Cardiac muscle cell (in vitro differentiated cells and primary cell): ENCODE measurements around the gene DSG1. TPM values are rescaled to one million over a fixed set of nuclear protein-coding genes. Genes with fewer than 3 reads are reported as not detected.

Experiments used
- DNase-seq, 2 donors: peaks; one replicate each; pipeline versions ENCODE4 v3.0.0 to v3.0.0-alpha.2; 2010 to 2017; ENCODE audit warnings: low read depth in 1 of 2, low spot score in 1 of 2
- H3K27ac ChIP-seq: fragments of 200-600 bp; sonication (generic); 2 replicates; pipeline ENCODE4 v1.5.1; 2016
- H3K27me3 ChIP-seq: fragments of 200-600 bp; sonication (generic); 2 replicates; pipeline ENCODE4 v1.6.0; 2016; ENCODE audit warnings: control low read depth
- H3K36me3 ChIP-seq: fragments of 200-600 bp; sonication (generic); 2 replicates; pipeline ENCODE4 v1.5.1; 2016; ENCODE audit warnings: control low read depth
- H3K4me1 ChIP-seq: fragments of 200-600 bp; sonication (generic); 2 replicates; pipeline ENCODE4 v1.8.1; 2017; ENCODE audit warnings: low read depth, mild to moderate bottlenecking, mixed run types
- H3K4me3 ChIP-seq: fragments of 200-600 bp; sonication (generic); 2 replicates; pipeline ENCODE4 v1.5.1; 2016; ENCODE audit warnings: mild to moderate bottlenecking
- H3K9me3 ChIP-seq: fragments of 200-600 bp; sonication (generic); 2 replicates; pipeline ENCODE4 v1.5.1; 2017; ENCODE audit warnings: low read depth, mild to moderate bottlenecking, control low read depth
- polyA plus RNA-seq: library from polyadenylated mRNA; unstranded; fragments of >200 nt; fragmentation: Nextera tagmentation; extraction: Ambion mirVana; gene quantifications from 2 replicates; pipeline ENCODE4 v1.2.1, GENCODE V29; 2016
- total RNA-seq: library from RNA; depleted of rRNA; stranded (reverse); fragments of >200 nt; gene quantifications from 2 replicates; pipeline ENCODE4 v1.2.3, GENCODE V29; 2016
- TF ChIP-seq, protein P1 (sequence below): IDR thresholded peaks from 2 replicates; pipeline ENCODE4 v1.5.1; 2012; ENCODE audit warnings: low read depth, mild to moderate bottlenecking, low read length

Gene DSG1
- total RNA-seq (not detected in 2 replicates), polyA plus RNA-seq (not detected in 2 replicates)

DNA sequence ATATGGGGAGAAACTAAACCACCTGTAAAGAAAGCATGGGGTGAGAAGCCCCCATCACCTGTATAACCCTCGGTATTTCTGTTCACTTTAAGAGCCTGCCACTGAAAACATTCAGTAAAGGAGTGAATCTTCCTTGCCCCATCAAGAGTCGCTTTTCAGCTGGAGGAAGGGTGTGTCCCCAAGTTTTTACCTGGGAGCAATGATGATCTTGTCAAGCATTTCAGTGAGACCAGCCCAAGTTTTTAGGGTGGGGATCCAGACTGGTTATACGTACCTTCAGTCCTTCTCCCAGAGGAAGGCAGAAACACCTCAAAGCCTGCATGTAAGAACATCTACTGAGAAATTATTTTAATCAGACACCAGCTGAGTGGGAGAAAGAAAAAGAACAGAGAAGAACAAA, at the start of gene DSG1:
DSG1 (plus strand) TSS at position 301 of the 400 bp plus-strand sequence. CDS start 141 bp downstream, outside the sequence.
- Histone ChIP-seq H3K9me3 (no peaks in the 10 kb centered on the region), H3K27ac (no peak within 1 kb of the TSS), H3K27me3 (no peaks in the 10 kb centered on the region), H3K36me3 (no peaks in the 10 kb centered on the region), H3K4me1 (no peaks in the 10 kb centered on the region), H3K4me3 (no peak within 1 kb of the TSS)
- TF ChIP-seq, protein P1, sequence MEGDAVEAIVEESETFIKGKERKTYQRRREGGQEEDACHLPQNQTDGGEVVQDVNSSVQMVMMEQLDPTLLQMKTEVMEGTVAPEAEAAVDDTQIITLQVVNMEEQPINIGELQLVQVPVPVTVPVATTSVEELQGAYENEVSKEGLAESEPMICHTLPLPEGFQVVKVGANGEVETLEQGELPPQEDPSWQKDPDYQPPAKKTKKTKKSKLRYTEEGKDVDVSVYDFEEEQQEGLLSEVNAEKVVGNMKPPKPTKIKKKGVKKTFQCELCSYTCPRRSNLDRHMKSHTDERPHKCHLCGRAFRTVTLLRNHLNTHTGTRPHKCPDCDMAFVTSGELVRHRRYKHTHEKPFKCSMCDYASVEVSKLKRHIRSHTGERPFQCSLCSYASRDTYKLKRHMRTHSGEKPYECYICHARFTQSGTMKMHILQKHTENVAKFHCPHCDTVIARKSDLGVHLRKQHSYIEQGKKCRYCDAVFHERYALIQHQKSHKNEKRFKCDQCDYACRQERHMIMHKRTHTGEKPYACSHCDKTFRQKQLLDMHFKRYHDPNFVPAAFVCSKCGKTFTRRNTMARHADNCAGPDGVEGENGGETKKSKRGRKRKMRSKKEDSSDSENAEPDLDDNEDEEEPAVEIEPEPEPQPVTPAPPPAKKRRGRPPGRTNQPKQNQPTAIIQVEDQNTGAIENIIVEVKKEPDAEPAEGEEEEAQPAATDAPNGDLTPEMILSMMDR, result no peak
- DNase-seq, result no peak

GRCh38 chr18:31268985-31269406, 49.0 kb upstream of the DSG1 start:
- no peaks in the 10 kb centered on the region for H3K9me3 ChIP-seq
- H3K27me3 ChIP-seq, result no peaks in the 10 kb centered on the region
- no peak overlapping the region for H3K27ac ChIP-seq
- no peak overlapping the region for H3K4me3 ChIP-seq
- no peak for DNase-seq
- H3K4me1 ChIP-seq, result peaks cover 9% of the 10 kb centered on the region
- TF ChIP-seq, protein P1, result no peak
- H3K36me3 ChIP-seq, result no peaks in the 10 kb centered on the region

DNA sequence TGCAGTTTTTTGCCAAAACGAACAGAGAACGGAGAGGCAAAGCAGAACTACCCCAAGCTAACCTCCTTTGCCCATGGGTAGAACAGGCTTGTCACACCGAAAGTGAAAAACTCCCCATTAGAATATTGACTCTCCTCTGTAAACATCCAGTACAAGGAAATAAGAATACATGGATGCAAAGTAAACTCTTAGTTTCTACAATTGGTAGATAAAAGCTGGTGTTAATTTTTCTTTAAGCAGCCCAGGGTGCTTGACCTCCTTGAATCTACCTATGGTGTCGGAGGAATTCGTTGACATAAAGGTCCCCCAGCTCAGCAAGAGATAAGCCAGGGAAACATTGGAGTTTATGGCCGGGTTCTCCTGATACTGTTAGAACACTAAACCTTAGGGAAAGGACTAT, 48.4 kb upstream of the DSG1 start:
- Histone ChIP-seq H3K27me3 (no peaks in the 10 kb centered on the region), H3K9me3 (no peaks in the 10 kb centered on the region), H3K4me3 (no peak overlapping the region), H3K27ac (peak overlapping the region; percentile 48), H3K36me3 (no peaks in the 10 kb centered on the region), H3K4me1 (peaks cover 9% of the 10 kb centered on the region)
- DNase-seq, result no peak
- TF ChIP-seq, protein P1, result no peak

- TF ChIP-seq, protein P1, result no peak
- H3K9me3 ChIP-seq, result no peaks in the 10 kb centered on the region
- no peak overlapping the region for H3K27ac ChIP-seq
- no peak overlapping the region for H3K4me3 ChIP-seq
- peaks cover 15% of the 10 kb centered on the region for H3K4me1 ChIP-seq
- no peaks in the 10 kb centered on the region for H3K36me3 ChIP-seq
- no peaks in the 10 kb centered on the region for H3K27me3 ChIP-seq
- DNase-seq, result no peak
Measured at GRCh38 chr18:31270578-31270977, 47.4 kb upstream of the DSG1 start.

DNA sequence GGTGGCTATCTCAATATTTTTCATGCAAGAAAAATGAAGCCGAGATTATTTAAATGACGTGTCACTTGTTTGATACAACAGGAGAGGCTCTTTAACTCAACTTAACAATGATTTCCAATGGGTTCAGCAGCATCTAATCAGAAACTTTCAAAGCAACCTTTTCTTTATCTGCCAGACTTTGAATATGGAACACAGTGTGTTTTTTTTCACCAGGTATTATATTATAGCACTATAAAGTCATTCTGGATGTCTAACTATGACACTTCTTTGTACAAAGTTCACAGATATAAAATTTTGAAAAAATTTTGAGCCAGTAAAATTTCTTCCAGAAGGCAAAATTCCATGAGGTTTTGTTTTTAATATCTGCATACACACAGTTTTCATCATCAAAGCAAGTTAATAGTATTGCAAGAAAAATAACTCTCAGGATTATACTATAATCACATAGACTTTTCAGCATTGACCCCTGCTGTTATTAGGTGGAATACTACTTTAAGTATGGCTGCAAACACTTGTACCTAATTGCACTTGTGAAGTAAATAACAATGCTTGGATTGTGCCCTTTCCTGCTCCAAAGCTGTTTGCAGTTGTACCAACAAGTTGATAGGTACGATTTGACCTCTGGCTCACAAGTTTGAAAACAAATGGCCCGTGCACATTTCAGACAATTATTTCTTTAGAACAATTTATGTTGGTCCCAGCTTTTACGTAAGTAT, 44.0 kb upstream of the DSG1 start:
- TF ChIP-seq, protein P1, result no peak
- Histone ChIP-seq H3K9me3 (no peaks in the 10 kb centered on the region), H3K4me3 (no peak overlapping the region), H3K27ac (no peak overlapping the region), H3K36me3 (no peaks in the 10 kb centered on the region), H3K27me3 (no peaks in the 10 kb centered on the region), H3K4me1 (peaks cover 14% of the 10 kb centered on the region)
- DNase-seq, result no peak
